GM23338 (cell line): ENCODE data around the gene NRCAM. TPM values are rescaled to one million over a fixed set of nuclear protein-coding genes. Genes with fewer than 3 reads are reported as not detected.

Source experiments
- ATAC-seq: fragments of 200-7000 bp; cut with Tn5 transposase; 3 replicates; pipeline ENCODE4 v1.9.1; 2020
- DNase-seq: peaks from one replicate; pipeline ENCODE4 v3.0.0-alpha.2; 2015; ENCODE audit warnings: low spot score
- H2AFZ ChIP-seq: fragments of 200-600 bp; sonication (generic); 2 replicates; pipeline ENCODE4 v1.8.0; 2016; ENCODE audit warnings: antibody characterized with exemption, mild to moderate bottlenecking, moderate library complexity
- H3F3A ChIP-seq: fragments of 200-600 bp; sonication (generic); replicated peaks from 2 replicates; pipeline ENCODE4 v1.8.0; 2017; ENCODE audit warnings: antibody characterized with exemption, mixed run types, low read depth
- H3K27ac ChIP-seq: fragments of 200-600 bp; sonication (generic); 2 replicates; pipeline ENCODE4 v1.6.1; 2016; ENCODE audit warnings: low read depth
- H3K27me3 ChIP-seq: fragments of 200-600 bp; sonication (generic); 2 replicates; pipeline ENCODE4 v1.8.0; 2016; ENCODE audit warnings: mild to moderate bottlenecking, mixed run types, moderate library complexity; ENCODE audit not compliant: insufficient read depth
- H3K36me3 ChIP-seq: fragments of 200-600 bp; sonication (generic); 2 replicates; pipeline ENCODE4 v1.8.0; 2016; ENCODE audit warnings: mild to moderate bottlenecking; ENCODE audit not compliant: insufficient read depth
- H3K4me1 ChIP-seq: fragments of 200-600 bp; sonication (generic); 2 replicates; pipeline ENCODE4 v1.8.0; 2016; ENCODE audit warnings: mild to moderate bottlenecking, moderate library complexity; ENCODE audit not compliant: insufficient read depth
- H3K4me2 ChIP-seq: fragments of 200-600 bp; sonication (generic); 2 replicates; pipeline ENCODE4 v1.7.1; 2017; ENCODE audit warnings: mixed run types
- H3K4me3 ChIP-seq: fragments of 200-600 bp; sonication (generic); 2 replicates; pipeline ENCODE4 v1.6.1; 2016; ENCODE audit warnings: mixed run types
- H3K79me2 ChIP-seq: fragments of 200-600 bp; sonication (generic); replicated peaks from 2 replicates; pipeline ENCODE4 v1.8.0; 2017; ENCODE audit warnings: mild to moderate bottlenecking; ENCODE audit not compliant: insufficient read depth
- H3K9me2 ChIP-seq: fragments of 200-600 bp; sonication (generic); 2 replicates; pipeline ENCODE4 v1.8.0; 2017; ENCODE audit not compliant: insufficient read depth
- H4K20me1 ChIP-seq: fragments of 200-600 bp; sonication (generic); replicated peaks from 2 replicates; pipeline ENCODE4 v1.8.0; 2017; ENCODE audit warnings: mild to moderate bottlenecking; ENCODE audit not compliant: insufficient read depth
- H3K27ac Mint-ChIP-seq: 2 replicates; pipeline ENCODE4 v1.8.0; 2020; ENCODE audit warnings: inconsistent platforms, mild to moderate bottlenecking, moderate library complexity, mixed read lengths
- H3K27me3 Mint-ChIP-seq: 3 replicates; pipeline ENCODE4 v1.8.0; 2022; ENCODE audit warnings: low read depth, mild to moderate bottlenecking, moderate library complexity, mixed read lengths, inconsistent platforms; ENCODE audit not compliant: insufficient read depth, poor library complexity
- H3K36me3 Mint-ChIP-seq: 3 replicates; pipeline ENCODE4 v1.8.0; 2021; ENCODE audit warnings: low read depth, mild to moderate bottlenecking, inconsistent platforms, moderate library complexity, mixed read lengths
- H3K4me1 Mint-ChIP-seq: 3 replicates; pipeline ENCODE4 v1.8.0; 2020; ENCODE audit warnings: mild to moderate bottlenecking, inconsistent platforms, mixed read lengths
- H3K4me3 Mint-ChIP-seq: 3 replicates; pipeline ENCODE4 v1.8.0; 2021; ENCODE audit warnings: moderate library complexity, mild to moderate bottlenecking, inconsistent platforms, mixed read lengths
- H3K9me3 Mint-ChIP-seq: 3 replicates; pipeline ENCODE4 v1.8.0; 2020; ENCODE audit warnings: moderate library complexity, mild to moderate bottlenecking, inconsistent platforms, mixed read lengths
- CREB1 ChIP-seq: fragments of 250-450 bp; sonication (Bioruptor Pico); IDR thresholded peaks from 2 replicates; pipeline ENCODE4 v1.5.0; 2020; ENCODE audit warnings: low read depth, mild to moderate bottlenecking, moderate library complexity
- EZH2phosphoT487 ChIP-seq: fragments of 200-600 bp; sonication (generic); IDR thresholded peaks from one replicate; pipeline ENCODE4 v1.8.1; 2018; ENCODE audit warnings: antibody characterized with exemption; ENCODE audit not compliant: unreplicated experiment
- JUNB ChIP-seq: IDR thresholded peaks from one replicate; pipeline ENCODE4 v1.6.1; 2016; ENCODE audit warnings: antibody characterized with exemption; ENCODE audit not compliant: unreplicated experiment
- NANOG ChIP-seq: IDR thresholded peaks from 2 replicates; pipeline ENCODE4 v1.6.1; 2016; ENCODE audit warnings: antibody characterized with exemption, borderline replicate concordance
- POLR2AphosphoS5 ChIP-seq: IDR thresholded peaks from 2 replicates; pipeline ENCODE4 v1.6.1; 2016; ENCODE audit warnings: antibody characterized with exemption, low read depth
- ZNF114 ChIP-seq: fragments of 250-450 bp; sonication (Bioruptor Pico); IDR thresholded peaks from 2 replicates; pipeline ENCODE4 v1.5.0; 2020; ENCODE audit warnings: mild to moderate bottlenecking, moderate library complexity
- ZNF462 ChIP-seq: fragments of 250-450 bp; sonication (Bioruptor Pico); IDR thresholded peaks from 2 replicates; pipeline ENCODE4 v1.5.0; 2020; ENCODE audit warnings: mild to moderate bottlenecking, moderate library complexity
- polyA plus RNA-seq: library from polyadenylated mRNA; unstranded; fragments of >200 nt; fragmentation: Nextera tagmentation; extraction: Ambion mirVana; gene quantifications from 2 replicates; pipeline ENCODE4 v1.2.1, GENCODE V29; 2016
- total RNA-seq: library from RNA; depleted of rRNA; stranded (reverse); fragments of >200 nt; shearing (Covaris generic); gene quantifications from 2 replicates; pipeline ENCODE4 v1.2.3, GENCODE V29; 2014
- TF ChIP-seq, protein P1 (sequence below): IDR thresholded peaks from 2 replicates; pipeline ENCODE4 v1.6.1; 2016; ENCODE audit warnings: antibody characterized with exemption

NRCAM gene
- total and polyA plus RNA-seq, 2 experiments from 2014 or later: 2.5 to 6.8 TPM

DNA sequence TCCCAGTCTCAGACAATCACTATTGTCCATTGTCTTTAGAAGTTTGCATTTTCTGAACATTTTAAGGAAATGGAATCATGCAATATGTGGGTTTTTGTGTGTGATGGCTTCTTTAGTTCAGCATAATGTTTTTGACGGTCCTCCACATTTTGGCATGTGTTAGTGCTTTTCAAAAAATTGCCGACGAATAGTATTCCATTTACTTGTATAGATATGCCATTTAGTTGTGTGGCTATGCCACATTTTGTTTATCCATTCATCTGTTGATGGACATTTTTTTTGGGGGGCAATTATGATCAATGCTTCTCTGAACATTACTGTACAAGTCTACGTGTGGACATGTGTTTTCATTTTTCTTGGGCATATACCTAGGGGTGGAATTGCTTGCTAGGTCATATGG, 314.1 kb downstream of the NRCAM start (continued):
- no peak for TF ChIP-seq ZNF462 (CRISPR knock-in tag)
- TF ChIP-seq, protein P1, sequence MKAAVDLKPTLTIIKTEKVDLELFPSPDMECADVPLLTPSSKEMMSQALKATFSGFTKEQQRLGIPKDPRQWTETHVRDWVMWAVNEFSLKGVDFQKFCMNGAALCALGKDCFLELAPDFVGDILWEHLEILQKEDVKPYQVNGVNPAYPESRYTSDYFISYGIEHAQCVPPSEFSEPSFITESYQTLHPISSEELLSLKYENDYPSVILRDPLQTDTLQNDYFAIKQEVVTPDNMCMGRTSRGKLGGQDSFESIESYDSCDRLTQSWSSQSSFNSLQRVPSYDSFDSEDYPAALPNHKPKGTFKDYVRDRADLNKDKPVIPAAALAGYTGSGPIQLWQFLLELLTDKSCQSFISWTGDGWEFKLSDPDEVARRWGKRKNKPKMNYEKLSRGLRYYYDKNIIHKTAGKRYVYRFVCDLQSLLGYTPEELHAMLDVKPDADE: no peak
- TF ChIP-seq EZH2phosphoT487: no peak

DNA sequence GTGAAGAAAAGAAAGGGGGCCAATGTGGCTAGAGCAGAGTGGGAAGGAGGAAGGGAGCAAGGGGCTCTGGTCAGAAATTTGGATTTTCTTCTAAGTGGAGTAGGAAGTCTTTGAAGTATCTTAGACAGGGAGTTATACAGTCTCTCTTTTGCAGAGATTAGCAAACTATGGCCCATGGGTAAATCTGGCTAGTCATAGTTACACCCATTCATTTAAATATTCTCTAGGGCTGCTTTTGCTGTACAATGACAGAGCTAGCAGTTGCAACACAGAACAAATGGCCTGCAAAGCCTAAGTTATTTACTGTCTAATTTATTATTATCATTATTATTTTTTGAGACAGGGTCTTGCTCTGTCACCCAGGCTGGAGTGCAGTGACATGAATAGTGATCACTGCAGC, 315.6 kb downstream of the NRCAM start:
- ATAC-seq (no peak), DNase-seq (no peak)
- no peaks in the 10 kb centered on the region for H3K27me3 Mint-ChIP-seq
- no peak overlapping the region for H3K27ac Mint-ChIP-seq
- no peak overlapping the region for H2AFZ ChIP-seq
- no peaks in the 10 kb centered on the region for H3F3A ChIP-seq
- peaks cover 6% of the 10 kb centered on the region for H3K4me1 ChIP-seq
- H3K9me3 Mint-ChIP-seq: no peaks in the 10 kb centered on the region
- no peaks in the 10 kb centered on the region for H4K20me1 ChIP-seq
- H3K9me2 ChIP-seq: peaks cover 6% of the 10 kb centered on the region; the same call in 1 of the 2 replicates
- H3K4me3 Mint-ChIP-seq: no peak overlapping the region
- no peak overlapping the region for H3K4me3 ChIP-seq
- H3K4me1 Mint-ChIP-seq: peaks cover 4% of the 10 kb centered on the region
- no peaks in the 10 kb centered on the region for H3K36me3 Mint-ChIP-seq
- no peaks in the 10 kb centered on the region for H3K27me3 ChIP-seq
- H3K27ac ChIP-seq: no peak overlapping the region
- no peak overlapping the region for H3K4me2 ChIP-seq
- H3K79me2 ChIP-seq: no peaks in the 10 kb centered on the region
- H3K36me3 ChIP-seq: no peaks in the 10 kb centered on the region
- TF ChIP-seq NANOG (no peak), POLR2AphosphoS5 (no peak), ZNF462 (CRISPR knock-in tag) (no peak), CREB1 (CRISPR knock-in tag) (no peak), JUNB (no peak), ZNF114 (no peak)
- TF ChIP-seq, protein P1: no peak
